SK-N-SH (cell line): ENCODE data around the gene ABCC12.

Experiments
- CTCF ChIP-seq: fragments of 200-600 bp; sonication (generic); IDR thresholded peaks from 2 replicates; pipeline ENCODE4 v1.6.1; 2017; ENCODE audit warnings: antibody characterized with exemption, mild to moderate bottlenecking, moderate library complexity
- EP300 ChIP-seq, 2 experiments: IDR thresholded peaks; 2 replicates each; pipeline versions ENCODE4 v1.4.0 to v1.6.1; 2012; ENCODE audit warnings: borderline replicate concordance in 1 of 2, low read depth in 1 of 2, low read length in 1 of 2
- FOSL2 ChIP-seq: IDR thresholded peaks from 2 replicates; pipeline ENCODE4 v1.4.0; 2012; ENCODE audit warnings: low read depth, mild to moderate bottlenecking, moderate library complexity, borderline replicate concordance
- FOXJ3 ChIP-seq: sonication (generic); formaldehyde crosslinking; IDR thresholded peaks from 2 replicates; pipeline ENCODE4 v1.5.1; 2020; ENCODE audit warnings: mild to moderate bottlenecking, missing genetic modification reagents
- JUND ChIP-seq: IDR thresholded peaks from 2 replicates; pipeline ENCODE4 v1.4.0; 2012
- MXI1 ChIP-seq: IDR thresholded peaks from 2 replicates; pipeline ENCODE4 v1.6.1; 2012; ENCODE audit warnings: mild to moderate bottlenecking, low read depth, low read length, improper control_type of control experiment
- POLR2AphosphoS5 ChIP-seq: IDR thresholded peaks from 2 replicates; pipeline ENCODE4 v1.6.1; 2012; ENCODE audit warnings: low read depth, low read length
- RAD21 ChIP-seq: IDR thresholded peaks from 2 replicates; pipeline ENCODE4 v1.6.1; 2012; ENCODE audit warnings: mild to moderate bottlenecking, low read length
- REST ChIP-seq: IDR thresholded peaks from 2 replicates; pipeline ENCODE4 v1.6.1; 2012; ENCODE audit warnings: mild to moderate bottlenecking, low read depth, low read length, moderate library complexity
- TAF1 ChIP-seq: IDR thresholded peaks from 2 replicates; pipeline ENCODE4 v1.6.1; 2012; ENCODE audit warnings: low read depth, mild to moderate bottlenecking, low read length, moderate library complexity, borderline replicate concordance
- USF2 ChIP-seq: fragments of 150-350 bp; IDR thresholded peaks from 2 replicates; pipeline ENCODE4 v1.6.1; 2017; ENCODE audit warnings: antibody characterized with exemption, low read length, low read depth, borderline replicate concordance
- ZBTB33 ChIP-seq: IDR thresholded peaks from 2 replicates; pipeline ENCODE4 v1.4.0; 2012; ENCODE audit warnings: low read depth, borderline replicate concordance

- TF ChIP-seq USF2 (no peak), CTCF (no peak), MXI1 (no peak), JUND (no peak), TAF1 (no peak), FOSL2 (no peak), EP300 (IDR thresholded peaks at IDR 0.05; ENCODE audit: borderline replicate concordance in 1 of 2, low read depth in 1 of 2, low read length in 1 of 2) (no peak), REST (no peak), POLR2AphosphoS5 (no peak), FOXJ3 (CRISPR knock-in tag) (no peak), RAD21 (no peak), ZBTB33 (no peak)
These were observed 37.0 kb downstream of the ABCC12 start for GRCh38 chr16:48118841-48119240.
